ENCODE results near the gene C1QTNF6.

C1QTNF6 gene

GRCh38 chr22:37137903-37138665 is 50.0 kb downstream of the C1QTNF6 start:
- in situ Hi-C loops (cut with HindIII; ENCODE audit: low pct_unique_long_range_greater_than_20kb, low sequenced_read_pairs): no loop called here
- no peak for TF ChIP-seq JUND (IDR thresholded peaks at IDR 0.05; ENCODE audit: low read depth)
- DNase-seq (ENCODE audit: low read depth in 1 of 2, low spot score in 1 of 2): no peak

- TF ChIP-seq JUND (IDR thresholded peaks at IDR 0.05; ENCODE audit: low read depth): no peak
- no peak for DNase-seq (ENCODE audit: low read depth in 1 of 2, low spot score in 1 of 2)
- in situ Hi-C loops (cut with HindIII; ENCODE audit: low pct_unique_long_range_greater_than_20kb, low sequenced_read_pairs): no loop called here
Observed at GRCh38 chr22:37137131-37137530, 50.9 kb downstream of the C1QTNF6 start.

GRCh38 chr22:37135023-37135422 is 53.0 kb downstream of the C1QTNF6 start:
- DNase-seq (ENCODE audit: low read depth in 1 of 2, low spot score in 1 of 2): no peak
- in situ Hi-C loops (cut with HindIII; ENCODE audit: low pct_unique_long_range_greater_than_20kb, low sequenced_read_pairs): no loop called here
- TF ChIP-seq JUND (IDR thresholded peaks at IDR 0.05; ENCODE audit: low read depth): no peak

GRCh38 chr22:37133304-37134018 is 54.6 kb downstream of the C1QTNF6 start:
- no peak for TF ChIP-seq JUND (IDR thresholded peaks at IDR 0.05; ENCODE audit: low read depth)
- in situ Hi-C loops (cut with HindIII; ENCODE audit: low pct_unique_long_range_greater_than_20kb, low sequenced_read_pairs): no loop called here
- no peak for DNase-seq (ENCODE audit: low read depth in 1 of 2, low spot score in 1 of 2)

GRCh38 chr22:37132773-37133172 is 55.3 kb downstream of the C1QTNF6 start:
- DNase-seq (ENCODE audit: low read depth in 1 of 2, low spot score in 1 of 2): no peak
- in situ Hi-C loops (cut with HindIII; ENCODE audit: low pct_unique_long_range_greater_than_20kb, low sequenced_read_pairs): no loop called here
- TF ChIP-seq JUND (IDR thresholded peaks at IDR 0.05; ENCODE audit: low read depth): no peak
